Ectodermal cell (in vitro differentiated cells): ENCODE results near the gene IRAK2.
"Not testable (repeated sequence)": the region's sequence is repeated elsewhere in the genome, so short reads cannot be mapped to it uniquely, and the experiment has no call there.

Source experiments
- H3K27ac ChIP-seq: 2 replicates; pipeline ENCODE4 v1.7.0; 2013; ENCODE audit warnings: mild to moderate bottlenecking, low read depth, low read length; ENCODE audit not compliant: insufficient read depth, poor library complexity, severe bottlenecking
- H3K27me3 ChIP-seq: 2 replicates; pipeline ENCODE4 v1.7.0; 2013; ENCODE audit warnings: mild to moderate bottlenecking, low read length; ENCODE audit not compliant: insufficient read depth, control insufficient read depth, poor library complexity, severe bottlenecking
- H3K36me3 ChIP-seq: one replicate; pipeline ENCODE4 v1.7.0; 2013; ENCODE audit warnings: low read length; ENCODE audit not compliant: control insufficient read depth, insufficient read depth
- H3K4me1 ChIP-seq: one replicate; pipeline ENCODE4 v1.7.0; 2013; ENCODE audit warnings: low read length; ENCODE audit not compliant: control insufficient read depth, insufficient read depth
- H3K4me3 ChIP-seq: 2 replicates; pipeline ENCODE4 v1.7.0; 2013; ENCODE audit warnings: low read depth, low read length, control low read depth; ENCODE audit not compliant: insufficient read depth
- H3K9me3 ChIP-seq: 2 replicates; pipeline ENCODE4 v1.7.0; 2013; ENCODE audit warnings: mild to moderate bottlenecking, low read length, moderate library complexity; ENCODE audit not compliant: control insufficient read depth
- WGBS, 2 experiments: methylation state at CpG; one replicate each; pipeline ENCODE4 v1.1.7; 2013; ENCODE audit warnings: missing lambda C conversion rate in 2 of 2; 5-methylcytosine and 5-hydroxymethylcytosine counted together

IRAK2 gene

DNA sequence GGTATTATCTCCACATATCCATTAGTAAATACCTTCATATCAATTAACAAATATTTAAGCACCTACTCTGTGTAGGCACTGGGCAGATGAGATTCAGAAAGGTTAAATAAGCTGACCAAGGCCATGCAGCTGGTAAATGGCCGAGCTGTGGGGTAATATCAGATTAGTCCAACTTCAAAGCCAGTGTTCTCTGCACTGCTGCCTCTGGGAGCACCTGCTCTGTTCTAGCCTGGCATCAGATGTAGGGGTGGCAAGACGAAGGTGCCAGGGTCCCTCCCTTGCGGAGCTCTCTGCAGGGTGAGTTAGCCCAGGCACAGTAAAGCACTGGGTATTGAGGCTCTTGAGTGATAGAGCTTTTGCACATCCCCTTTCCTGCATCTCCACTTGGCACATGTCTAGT is 89.0 kb downstream of the IRAK2 start:
- Histone ChIP-seq H3K36me3 (peaks cover 2% of the 10 kb centered on the region), H3K4me1 (no peaks in the 10 kb centered on the region), H3K27ac (no peak overlapping the region), H3K4me3 (no peak overlapping the region), H3K9me3 (no peaks in the 10 kb centered on the region), H3K27me3 (no peaks in the 10 kb centered on the region)
- 94 to 95% methylated on average over 3 of the region's 3 CpGs for WGBS, 2 experiments

DNA sequence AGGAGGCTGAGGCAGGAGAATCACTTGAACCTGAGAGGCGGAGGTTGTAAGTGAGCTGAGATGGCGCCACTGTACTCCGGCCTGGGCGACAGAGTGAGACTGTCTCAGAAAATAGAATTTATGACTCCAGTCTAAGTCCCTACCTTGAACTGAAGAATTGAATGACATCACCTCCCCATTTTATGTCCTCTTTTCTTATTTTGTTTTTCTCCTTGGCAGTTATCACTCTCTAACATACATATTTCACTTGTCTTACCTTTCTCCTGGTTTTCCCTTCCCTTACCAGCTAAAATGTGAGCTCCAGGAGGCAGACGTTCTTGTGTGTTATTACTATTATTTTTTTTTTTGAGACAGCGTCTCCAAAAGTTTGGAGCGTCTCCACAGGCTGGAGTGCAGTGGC is 91.1 kb downstream of the IRAK2 start:
- no peaks in the 10 kb centered on the region for H3K4me1 ChIP-seq
- peaks cover 2% of the 10 kb centered on the region for H3K36me3 ChIP-seq
- no peak overlapping the region for H3K27ac ChIP-seq
- WGBS, 2 experiments: 85 to 91% methylated on average over 7 of the region's 7 CpGs
- H3K27me3 ChIP-seq: no peaks in the 10 kb centered on the region
- no peaks in the 10 kb centered on the region for H3K9me3 ChIP-seq
- no peak overlapping the region for H3K4me3 ChIP-seq

DNA sequence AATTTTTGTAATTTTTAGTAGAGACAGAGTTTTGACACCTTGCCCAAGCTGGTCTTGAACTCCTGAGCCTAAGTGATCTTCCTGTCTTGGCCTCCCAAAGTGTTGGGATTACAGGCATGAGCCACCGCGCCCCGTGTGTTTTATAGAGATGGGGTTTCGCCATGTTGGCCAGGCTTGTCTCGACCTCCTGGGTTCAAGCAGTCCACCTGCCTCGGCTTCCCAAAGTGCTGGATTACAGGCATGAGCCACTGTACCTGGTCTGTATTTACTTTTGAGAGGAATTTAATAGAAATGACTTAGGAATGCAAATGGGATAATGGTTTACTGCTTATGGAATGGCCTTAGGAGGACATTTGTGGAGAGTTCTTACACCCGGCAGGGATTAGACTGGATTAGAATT is 94.3 kb downstream of the IRAK2 start:
- H3K27me3 ChIP-seq: no peaks in the 10 kb centered on the region
- WGBS, 2 experiments: 96 to 97% methylated on average over 7 of the region's 7 CpGs
- H3K4me1 ChIP-seq: peaks cover 3% of the 10 kb centered on the region
- no peaks in the 10 kb centered on the region for H3K9me3 ChIP-seq
- no peak overlapping the region for H3K4me3 ChIP-seq
- no peak overlapping the region for H3K27ac ChIP-seq
- peaks cover 2% of the 10 kb centered on the region for H3K36me3 ChIP-seq

DNA sequence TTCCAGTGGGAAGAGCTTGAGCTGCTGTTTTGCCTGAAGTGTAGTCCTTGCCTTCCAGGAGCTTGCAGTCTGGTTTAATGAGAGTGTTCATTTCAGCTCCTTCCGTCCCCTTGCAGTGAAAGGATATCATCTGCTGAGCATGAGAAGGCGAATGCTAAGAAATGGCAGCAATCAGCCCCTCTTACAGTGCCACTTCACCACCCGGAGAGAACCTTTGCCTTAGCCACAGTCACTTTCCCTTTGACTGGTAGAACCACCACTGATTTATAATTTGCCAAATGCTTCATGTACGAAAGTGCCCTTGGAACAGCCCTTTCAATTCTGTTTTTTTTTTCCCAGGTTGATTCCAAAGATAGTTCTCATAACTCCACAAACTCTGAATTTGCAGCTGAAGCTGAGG is 95.1 kb downstream of the IRAK2 start:
- no peak overlapping the region for H3K4me3 ChIP-seq
- peaks cover under 1% of the 10 kb centered on the region for H3K36me3 ChIP-seq
- H3K27ac ChIP-seq: no peak overlapping the region
- H3K9me3 ChIP-seq: no peaks in the 10 kb centered on the region
- H3K27me3 ChIP-seq: no peaks in the 10 kb centered on the region
- H3K4me1 ChIP-seq: peaks cover 3% of the 10 kb centered on the region
- WGBS, 2 experiments: 93% methylated on average over 4 of the region's 4 CpGs

DNA sequence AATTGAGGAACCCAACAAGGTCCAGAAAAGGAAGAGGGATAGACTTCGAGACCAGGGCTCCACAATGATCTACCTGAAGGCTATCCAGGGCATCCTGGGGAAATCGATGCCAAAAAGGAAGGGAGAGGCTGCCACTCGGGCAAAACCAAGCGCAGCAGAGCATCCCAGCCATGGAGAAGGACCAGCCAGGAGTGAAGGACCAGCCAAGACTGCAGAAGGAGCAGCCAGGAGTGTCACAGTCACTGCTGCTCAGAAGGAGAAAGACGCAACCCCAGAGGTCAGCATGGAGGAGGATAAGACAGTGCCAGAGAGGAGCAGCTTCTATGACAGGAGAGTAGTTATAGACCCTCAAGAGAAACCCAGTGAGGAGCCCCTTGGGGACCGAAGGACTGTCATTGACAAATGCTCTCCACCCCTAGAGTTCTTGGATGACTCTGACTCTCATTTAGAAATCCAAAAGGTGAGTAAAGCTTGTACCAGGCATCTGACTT is 95.5 kb downstream of the IRAK2 start:
- Histone ChIP-seq H3K4me1 (peaks cover 3% of the 10 kb centered on the region), H3K27me3 (no peaks in the 10 kb centered on the region), H3K27ac (no peak overlapping the region), H3K36me3 (no peaks in the 10 kb centered on the region), H3K4me3 (no peak overlapping the region), H3K9me3 (no peaks in the 10 kb centered on the region)
- 95 to 96% methylated on average over 6 of the region's 6 CpGs for WGBS, 2 experiments

DNA sequence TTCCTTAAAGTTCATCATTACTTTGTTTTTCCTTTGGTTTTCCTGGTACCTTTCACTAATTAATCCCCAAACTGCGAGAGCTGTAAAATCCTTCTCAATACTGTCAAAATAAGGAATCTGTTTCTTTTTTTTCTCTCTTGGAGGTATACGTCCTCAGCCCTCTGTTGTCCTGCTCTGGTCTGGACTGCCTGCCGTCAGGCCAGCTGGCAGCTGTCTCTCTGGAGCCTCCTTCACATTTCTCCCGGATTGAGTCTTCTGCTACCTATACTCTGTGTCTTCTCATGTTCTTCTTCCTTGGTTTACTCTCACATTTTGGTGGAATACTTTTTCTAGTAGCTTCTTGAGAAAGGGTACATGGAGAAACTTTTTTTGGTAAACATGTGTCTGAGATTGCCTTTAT is 97.3 kb downstream of the IRAK2 start:
- WGBS, 2 experiments: 80 to 85% methylated on average over 4 of the region's 4 CpGs
- Histone ChIP-seq H3K27me3 (no peaks in the 10 kb centered on the region), H3K27ac (no peak overlapping the region), H3K4me3 (no peak overlapping the region), H3K36me3 (no peaks in the 10 kb centered on the region), H3K4me1 (peaks cover 3% of the 10 kb centered on the region), H3K9me3 (no peaks in the 10 kb centered on the region)

DNA sequence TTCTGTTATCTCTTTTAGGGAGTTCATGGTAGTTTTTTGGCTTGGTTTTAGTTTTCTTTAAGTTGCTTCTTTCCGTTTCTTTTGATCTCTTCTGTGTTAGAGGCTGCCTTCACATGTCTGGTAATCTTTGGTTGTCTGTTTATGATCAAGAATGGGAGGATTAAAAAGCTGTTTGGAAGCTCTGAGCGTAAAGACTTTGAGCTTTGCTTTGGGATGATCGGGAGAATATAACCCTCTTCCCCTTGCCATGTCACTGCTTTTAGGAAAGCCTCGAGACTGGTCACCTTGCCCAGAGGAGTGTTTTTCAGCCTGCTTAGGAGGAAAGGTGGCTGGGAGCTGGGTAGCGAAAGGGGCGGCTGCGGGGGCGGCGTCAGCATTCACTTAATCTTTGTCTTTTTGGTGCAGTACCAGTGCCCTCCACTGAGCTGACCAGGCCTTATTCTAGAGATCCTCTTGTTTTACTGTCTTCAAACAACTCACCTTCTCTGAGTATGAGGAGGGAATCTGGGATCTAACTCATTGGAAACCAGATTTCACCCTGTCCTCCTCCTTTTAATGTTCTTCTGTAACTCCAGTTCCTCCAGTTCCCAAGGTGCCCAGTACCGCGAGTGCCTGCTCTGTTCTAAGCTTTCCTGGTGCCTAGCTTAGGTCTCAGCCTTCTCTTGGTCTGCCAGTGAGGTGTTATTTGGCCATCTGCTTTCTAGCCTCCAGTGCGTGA is 99.1 kb downstream of the IRAK2 start:
- Histone ChIP-seq H3K27me3 (no peaks in the 10 kb centered on the region), H3K4me3 (no peak overlapping the region), H3K27ac (no peak overlapping the region), H3K36me3 (peaks cover 3% of the 10 kb centered on the region), H3K4me1 (peaks cover 3% of the 10 kb centered on the region), H3K9me3 (no peaks in the 10 kb centered on the region)
- 45 to 49% methylated on average over 12 of the region's 12 CpGs for WGBS, 2 experiments

DNA sequence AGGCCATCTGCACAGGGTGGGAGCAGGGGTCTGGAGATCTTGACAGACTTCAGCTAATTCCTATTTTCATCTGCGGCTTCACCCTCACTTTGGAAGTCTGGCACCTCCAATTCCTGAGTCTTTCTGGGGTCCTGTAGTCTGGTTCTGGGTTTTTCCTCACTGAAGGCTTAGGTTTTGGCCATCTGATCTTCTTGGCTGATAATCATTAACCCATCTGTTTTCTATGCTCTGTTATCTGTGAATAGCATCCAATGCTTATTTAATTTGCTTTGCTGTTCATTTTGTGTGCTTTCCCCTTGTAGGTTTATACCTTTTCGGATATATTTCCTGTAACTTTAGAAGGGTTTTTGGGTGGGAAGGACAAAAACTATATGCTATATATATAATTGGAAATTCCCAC is 101.1 kb downstream of the IRAK2 start:
- Histone ChIP-seq H3K27me3 (no peaks in the 10 kb centered on the region), H3K9me3 (no peaks in the 10 kb centered on the region), H3K27ac (no peak overlapping the region), H3K36me3 (peaks cover 3% of the 10 kb centered on the region), H3K4me3 (no peak overlapping the region), H3K4me1 (peaks cover 3% of the 10 kb centered on the region)
- WGBS, 2 experiments: 97 to 100% methylated on average over 1 of the region's 2 CpGs

DNA sequence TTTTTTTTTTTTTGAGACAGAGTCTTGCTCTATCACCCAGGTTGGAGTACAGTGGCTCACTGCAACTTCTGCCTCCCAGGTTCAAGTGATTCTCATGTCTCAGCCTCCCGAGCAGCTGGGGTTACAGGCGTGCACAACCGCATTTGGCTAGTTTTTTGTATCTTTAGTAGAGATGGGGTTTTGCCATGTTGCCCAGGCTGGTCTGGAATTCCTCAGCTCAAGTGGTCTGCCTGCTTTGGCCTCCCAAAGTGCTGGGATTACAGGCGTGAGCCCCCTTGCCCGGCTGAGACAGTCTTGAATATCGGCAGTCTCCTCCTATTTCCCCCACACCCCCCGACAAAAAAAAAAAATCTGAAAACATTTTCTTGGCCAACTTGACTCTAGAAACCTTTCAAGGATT is 102.2 kb downstream of the IRAK2 start:
- not testable (repeated sequence) for H3K4me1 ChIP-seq, H3K27me3 ChIP-seq, H3K9me3 ChIP-seq, H3K36me3 ChIP-seq, H3K4me3 ChIP-seq, H3K27ac ChIP-seq
- WGBS, 2 experiments: 93 to 94% methylated on average over 7 of the region's 7 CpGs

DNA sequence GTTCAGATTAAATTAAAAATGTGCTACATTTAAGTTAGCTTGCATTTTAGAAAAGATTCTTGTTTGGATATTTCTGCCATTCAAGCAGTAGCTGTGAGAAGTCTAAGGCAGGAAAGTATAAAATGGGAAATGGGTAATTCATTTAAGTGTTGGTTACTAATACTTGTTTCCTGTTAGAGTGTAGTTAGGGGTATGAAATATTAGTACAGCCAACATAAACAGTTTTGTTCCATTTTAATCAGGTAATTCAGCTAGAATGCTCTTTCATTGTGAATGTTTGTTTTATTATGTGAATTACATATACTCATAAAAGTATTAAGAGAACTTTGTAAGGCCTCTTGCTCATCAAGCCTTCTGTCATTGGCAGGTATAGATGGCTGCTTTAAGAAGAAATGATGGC is 103.4 kb downstream of the IRAK2 start:
- no peaks in the 10 kb centered on the region for H3K9me3 ChIP-seq
- peaks cover 3% of the 10 kb centered on the region for H3K36me3 ChIP-seq
- H3K27me3 ChIP-seq: no peaks in the 10 kb centered on the region
- H3K4me3 ChIP-seq: no peak overlapping the region
- H3K4me1 ChIP-seq: peaks cover 3% of the 10 kb centered on the region
- no peak overlapping the region for H3K27ac ChIP-seq

DNA sequence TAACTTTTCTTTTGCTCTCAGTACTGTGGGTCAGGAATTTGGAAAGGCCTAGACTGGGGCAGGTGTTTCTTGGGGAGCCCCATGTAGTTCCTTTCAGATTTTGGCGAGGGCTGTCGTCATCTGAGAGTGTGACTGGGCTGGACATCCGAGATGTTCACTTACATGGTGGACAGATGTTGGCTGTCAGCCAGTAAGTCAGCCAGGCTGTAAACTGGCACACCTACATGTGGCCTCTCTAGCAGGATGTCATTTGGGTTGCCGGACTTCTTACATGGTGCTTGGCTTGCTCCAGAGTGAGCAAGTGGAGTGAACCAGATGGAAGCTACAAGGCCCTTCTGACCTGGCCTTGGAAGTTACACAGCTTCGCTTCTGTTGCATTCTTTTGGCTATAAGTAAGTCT is 104.2 kb downstream of the IRAK2 start:
- Histone ChIP-seq H3K27me3 (no peaks in the 10 kb centered on the region), H3K4me1 (no peaks in the 10 kb centered on the region), H3K36me3 (peaks cover 3% of the 10 kb centered on the region), H3K4me3 (no peak overlapping the region), H3K9me3 (no peaks in the 10 kb centered on the region), H3K27ac (no peak overlapping the region)
- 96 to 97% methylated on average over 5 of the region's 5 CpGs for WGBS, 2 experiments
